NT2/D1 (cell line): ENCODE data around the gene TRIM3.

ENCODE experiments used
- SUZ12 ChIP-seq: IDR thresholded peaks from 2 replicates; pipeline ENCODE4 v1.6.1; 2011; ENCODE audit not compliant: insufficient read length, insufficient read depth; ENCODE audit errors: extremely low read depth
- YY1 ChIP-seq: IDR thresholded peaks from 2 replicates; pipeline ENCODE4 v1.6.1; 2011; ENCODE audit not compliant: insufficient read length, insufficient read depth

DNA sequence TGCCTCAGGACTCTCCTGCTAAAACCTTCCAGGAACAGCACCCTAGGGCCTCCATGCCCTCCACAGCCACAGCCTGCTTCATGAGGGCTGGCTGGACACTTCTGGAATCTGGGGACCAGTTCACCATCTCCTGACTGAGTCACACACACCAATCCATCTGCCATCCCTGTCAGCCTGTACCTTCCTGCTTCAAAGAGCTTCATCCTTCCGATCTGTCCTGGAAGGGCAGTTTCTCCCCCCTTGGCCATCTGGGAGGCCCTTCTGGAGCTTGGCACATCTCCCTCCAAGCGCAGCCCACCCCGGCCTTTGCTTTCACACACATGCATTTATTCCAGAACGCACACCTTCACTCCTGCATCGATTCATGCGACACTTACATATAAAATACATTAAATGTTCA, 67.9 kb downstream of the TRIM3 start:
- no peak for TF ChIP-seq YY1
- no peak for TF ChIP-seq SUZ12
